Peyer's patch (tissue), 4 donors: ENCODE data around the gene TNNT3. TPM values are rescaled to one million over a fixed set of nuclear protein-coding genes. Genes with fewer than 3 reads are reported as not detected.

Experiments used
- DNase-seq, 3 donors: peaks; one replicate each; pipeline ENCODE4 v3.0.0-alpha.2; 2017 to 2019
- H3K27ac ChIP-seq, 4 donors: fragments of 200-600 bp; sonication (generic); one replicate each; pipeline ENCODE4 v1.5.1; 2016 to 2019
- H3K27me3 ChIP-seq, 2 donors: fragments of 200-600 bp; sonication (generic); one replicate each; pipeline ENCODE4 v1.5.1; 2019
- H3K36me3 ChIP-seq, 3 donors: fragments of 200-600 bp; sonication (generic); one replicate each; pipeline ENCODE4 v1.5.1; 2016 to 2019
- H3K4me1 ChIP-seq, 4 donors: fragments of 200-600 bp; sonication (generic); one replicate each; pipeline ENCODE4 v1.5.1; 2016 to 2019
- H3K4me3 ChIP-seq, 4 donors: fragments of 200-600 bp; sonication (generic); 1 replicate in 3 of 4; 2 replicates in 1 of 4; pipeline ENCODE4 v1.5.1; 2016 to 2019; ENCODE audit warnings: mild to moderate bottlenecking in 1 of 4
- H3K9me3 ChIP-seq, 4 donors: fragments of 200-600 bp; sonication (generic); one replicate each; pipeline ENCODE4 v1.5.1; 2016 to 2019; ENCODE audit warnings: mild to moderate bottlenecking in 1 of 4
- POLR2A ChIP-seq, 2 donors: fragments of 450-650 bp; IDR thresholded peaks; one replicate each; pipeline ENCODE4 v1.5.1; 2017; ENCODE audit warnings: antibody characterized with exemption in 2 of 2, mild to moderate bottlenecking in 2 of 2, moderate library complexity in 2 of 2
- total RNA-seq, 4 donors: library from RNA; depleted of rRNA; stranded (reverse); fragments of >200 nt; gene quantifications; one replicate each; pipeline ENCODE4 v1.1.0, GENCODE V29; 2016
- TF ChIP-seq, protein P1 (sequence below), 6 experiments: fragments of 450-650 bp in 4 of 6; fragments of 200-600 bp in 2 of 6; sonication (generic) in 1 of 6; IDR thresholded peaks; one replicate each; pipeline ENCODE4 v1.5.1; 2017 to 2019; ENCODE audit warnings: antibody characterized with exemption in 6 of 6, mild to moderate bottlenecking in 3 of 6, moderate library complexity in 1 of 6

The TNNT3 gene
- total RNA-seq, 4 donors from 2014 or later: 14.0 TPM; not detected in 3

- H3K4me1 ChIP-seq: no peaks in the 10 kb centered on the region
- no peaks in the 10 kb centered on the region for H3K9me3 ChIP-seq
- H3K4me3 ChIP-seq: no peak overlapping the region
- no peak overlapping the region for H3K27ac ChIP-seq
- no peaks in the 10 kb centered on the region for H3K36me3 ChIP-seq
- TF ChIP-seq, protein P1, sequence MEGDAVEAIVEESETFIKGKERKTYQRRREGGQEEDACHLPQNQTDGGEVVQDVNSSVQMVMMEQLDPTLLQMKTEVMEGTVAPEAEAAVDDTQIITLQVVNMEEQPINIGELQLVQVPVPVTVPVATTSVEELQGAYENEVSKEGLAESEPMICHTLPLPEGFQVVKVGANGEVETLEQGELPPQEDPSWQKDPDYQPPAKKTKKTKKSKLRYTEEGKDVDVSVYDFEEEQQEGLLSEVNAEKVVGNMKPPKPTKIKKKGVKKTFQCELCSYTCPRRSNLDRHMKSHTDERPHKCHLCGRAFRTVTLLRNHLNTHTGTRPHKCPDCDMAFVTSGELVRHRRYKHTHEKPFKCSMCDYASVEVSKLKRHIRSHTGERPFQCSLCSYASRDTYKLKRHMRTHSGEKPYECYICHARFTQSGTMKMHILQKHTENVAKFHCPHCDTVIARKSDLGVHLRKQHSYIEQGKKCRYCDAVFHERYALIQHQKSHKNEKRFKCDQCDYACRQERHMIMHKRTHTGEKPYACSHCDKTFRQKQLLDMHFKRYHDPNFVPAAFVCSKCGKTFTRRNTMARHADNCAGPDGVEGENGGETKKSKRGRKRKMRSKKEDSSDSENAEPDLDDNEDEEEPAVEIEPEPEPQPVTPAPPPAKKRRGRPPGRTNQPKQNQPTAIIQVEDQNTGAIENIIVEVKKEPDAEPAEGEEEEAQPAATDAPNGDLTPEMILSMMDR (IDR thresholded peaks at IDR 0.05): no peak
- TF ChIP-seq POLR2A (IDR thresholded peaks at IDR 0.05): no peak
- DNase-seq: no peak
- no peaks in the 10 kb centered on the region for H3K27me3 ChIP-seq
These were observed 68.7 kb downstream of the TNNT3 start for GRCh38 chr11:1988174-1988573.

Other genes with a start within 250 kb of the TNNT3 start
- not detected for gene KRTAP5-6, start 222.5 kb upstream of the TNNT3 start, total RNA-seq
- 1 to 10 TPM in 3 of 4 donors, under 1 TPM in 1; 0.88 to 5.0 (median 3.4) TPM for gene IFITM10, start 169.1 kb upstream of the TNNT3 start, total RNA-seq
- 1,000 to 10,000 TPM in 2 of 4 donors, 100 to 1,000 TPM in 2; 129 to 1,688 (median 1,221) TPM for gene CTSD, start 155.8 kb upstream of the TNNT3 start, total RNA-seq
- gene SYT8, start 84.7 kb upstream of the TNNT3 start, total RNA-seq: 10 to 100 TPM in 3 of 4 donors, not detected in 1; 21.3 to 57.6 (median 44.6) TPM
- gene TNNI2, start 80.7 kb upstream of the TNNT3 start, total RNA-seq: 10 to 100 TPM in 1 of 4 donors, 1 to 10 TPM in 2, not detected in 1; 4.7 to 23.9 (median 9.3) TPM
- gene LSP1, start 66.6 kb upstream of the TNNT3 start, total RNA-seq: 100 to 1,000 TPM in 1 of 4 donors, 10 to 100 TPM in 3; 10.6 to 175 (median 15.4) TPM
- not detected for gene PRR33, start 27.8 kb upstream of the TNNT3 start, total RNA-seq
- gene MRPL23, start 27.6 kb downstream of the TNNT3 start, total RNA-seq: 100 to 1,000 TPM in 1 of 4 donors, 10 to 100 TPM in 3; 93.3 to 116 (median 95.0) TPM
- gene H19, start 78.1 kb downstream of the TNNT3 start, total RNA-seq: 10 to 100 TPM in 2 of 4 donors, 1 to 10 TPM in 2; 2.5 to 34.7 (median 11.8) TPM
- 10 to 100 TPM in 1 of 4 donors, 1 to 10 TPM in 3; 1.9 to 15.5 (median 9.5) TPM for gene IGF2, start 219.7 kb downstream of the TNNT3 start, total RNA-seq
- gene INS, start 241.5 kb downstream of the TNNT3 start, total RNA-seq: not detected